ENCODE results near the gene HCN2.

DNA sequence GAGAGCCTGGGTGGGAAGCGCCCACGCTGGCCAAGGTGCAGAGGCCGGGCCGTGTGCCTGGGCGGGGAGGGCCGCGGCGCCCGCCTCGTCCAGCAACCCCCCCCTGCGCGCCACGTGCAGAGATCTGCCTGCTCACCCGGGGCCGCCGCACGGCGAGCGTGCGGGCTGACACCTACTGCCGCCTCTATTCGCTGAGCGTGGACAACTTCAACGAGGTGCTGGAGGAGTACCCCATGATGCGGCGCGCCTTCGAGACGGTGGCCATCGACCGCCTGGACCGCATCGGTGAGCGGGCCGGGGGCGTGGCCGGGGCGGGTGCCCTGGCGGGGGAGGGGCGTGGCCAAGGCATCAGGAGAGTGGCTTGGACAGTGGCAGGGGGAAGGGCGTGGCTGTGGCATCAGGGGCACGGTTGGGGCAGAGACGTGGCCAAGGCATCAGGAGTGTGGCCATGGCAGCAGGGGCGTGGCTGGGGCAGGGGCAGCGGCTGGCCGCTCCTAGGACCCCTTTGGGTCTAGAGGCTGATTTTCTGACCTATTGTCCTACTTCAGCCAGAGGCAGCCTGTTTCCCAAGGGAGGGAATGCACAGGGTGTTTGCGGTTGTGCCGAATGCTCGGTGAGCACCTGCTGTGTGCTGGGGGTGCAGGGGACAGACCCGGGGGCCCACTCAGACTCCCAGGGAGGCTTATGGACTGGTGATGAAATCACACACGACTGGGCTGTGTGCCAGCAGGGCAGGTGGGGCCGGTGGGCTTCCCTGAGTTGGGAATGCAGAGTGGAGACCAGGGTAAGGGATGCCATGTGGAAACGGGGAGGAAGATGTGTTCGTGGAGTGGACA is 24.3 kb downstream of the HCN2 start:
- TF ChIP-seq, protein P1, sequence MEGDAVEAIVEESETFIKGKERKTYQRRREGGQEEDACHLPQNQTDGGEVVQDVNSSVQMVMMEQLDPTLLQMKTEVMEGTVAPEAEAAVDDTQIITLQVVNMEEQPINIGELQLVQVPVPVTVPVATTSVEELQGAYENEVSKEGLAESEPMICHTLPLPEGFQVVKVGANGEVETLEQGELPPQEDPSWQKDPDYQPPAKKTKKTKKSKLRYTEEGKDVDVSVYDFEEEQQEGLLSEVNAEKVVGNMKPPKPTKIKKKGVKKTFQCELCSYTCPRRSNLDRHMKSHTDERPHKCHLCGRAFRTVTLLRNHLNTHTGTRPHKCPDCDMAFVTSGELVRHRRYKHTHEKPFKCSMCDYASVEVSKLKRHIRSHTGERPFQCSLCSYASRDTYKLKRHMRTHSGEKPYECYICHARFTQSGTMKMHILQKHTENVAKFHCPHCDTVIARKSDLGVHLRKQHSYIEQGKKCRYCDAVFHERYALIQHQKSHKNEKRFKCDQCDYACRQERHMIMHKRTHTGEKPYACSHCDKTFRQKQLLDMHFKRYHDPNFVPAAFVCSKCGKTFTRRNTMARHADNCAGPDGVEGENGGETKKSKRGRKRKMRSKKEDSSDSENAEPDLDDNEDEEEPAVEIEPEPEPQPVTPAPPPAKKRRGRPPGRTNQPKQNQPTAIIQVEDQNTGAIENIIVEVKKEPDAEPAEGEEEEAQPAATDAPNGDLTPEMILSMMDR (conservative IDR thresholded peaks at IDR 0.05; ENCODE audit: low read length), result no peak
- no peak for TF ChIP-seq EZH2phosphoT487 (IDR thresholded peaks at IDR 0.05; ENCODE audit: borderline replicate concordance, low read depth, low read length)

All from OCI-LY7 (cell line).